Parathyroid adenoma (tissue), 2 donors: Measurements from ENCODE around the gene MMP3.

Source experiments
- H2AFZ ChIP-seq: fragments of 300-600 bp; sonication (generic); one replicate; pipeline ENCODE4 v1.7.0; 2017; ENCODE audit warnings: antibody characterized with exemption, mild to moderate bottlenecking
- H3K27ac ChIP-seq: fragments of 300-600 bp; sonication (generic); one replicate; pipeline ENCODE4 v1.7.0; 2017
- H3K27me3 ChIP-seq: fragments of 300-600 bp; sonication (generic); one replicate; pipeline ENCODE4 v1.7.0; 2017; ENCODE audit warnings: low read length; ENCODE audit not compliant: control insufficient read depth, insufficient read depth
- H3K36me3 ChIP-seq: fragments of 300-600 bp; sonication (generic); one replicate; pipeline ENCODE4 v1.7.0; 2017; ENCODE audit warnings: low read length; ENCODE audit not compliant: control insufficient read depth, insufficient read depth
- H3K4me1 ChIP-seq: fragments of 300-600 bp; sonication (generic); one replicate; pipeline ENCODE4 v1.7.0; 2017; ENCODE audit warnings: control low read depth
- H3K4me2 ChIP-seq: fragments of 300-600 bp; sonication (generic); one replicate; pipeline ENCODE4 v1.7.0; 2017; ENCODE audit warnings: low read length
- H3K4me3 ChIP-seq: fragments of 300-600 bp; sonication (generic); one replicate; pipeline ENCODE4 v1.7.0; 2017; ENCODE audit warnings: low read depth, low read length
- H3K79me2 ChIP-seq: fragments of 300-600 bp; sonication (generic); one replicate; pipeline ENCODE4 v1.7.0; 2017; ENCODE audit warnings: control low read depth
- H3K9ac ChIP-seq: fragments of 300-600 bp; sonication (generic); one replicate; pipeline ENCODE4 v1.7.0; 2017; ENCODE audit warnings: mild to moderate bottlenecking
- H3K9me3 ChIP-seq: fragments of 300-600 bp; sonication (generic); one replicate; pipeline ENCODE4 v1.7.0; 2017; ENCODE audit warnings: low read length; ENCODE audit not compliant: control insufficient read depth
- TF ChIP-seq, protein P1 (sequence below): fragments of 300-600 bp; sonication (generic); IDR thresholded peaks from one replicate; pipeline ENCODE4 v1.7.0; 2017; ENCODE audit warnings: antibody characterized with exemption, mild to moderate bottlenecking
- donor health status: primary hyperparathyroidism.

MMP3 gene

DNA sequence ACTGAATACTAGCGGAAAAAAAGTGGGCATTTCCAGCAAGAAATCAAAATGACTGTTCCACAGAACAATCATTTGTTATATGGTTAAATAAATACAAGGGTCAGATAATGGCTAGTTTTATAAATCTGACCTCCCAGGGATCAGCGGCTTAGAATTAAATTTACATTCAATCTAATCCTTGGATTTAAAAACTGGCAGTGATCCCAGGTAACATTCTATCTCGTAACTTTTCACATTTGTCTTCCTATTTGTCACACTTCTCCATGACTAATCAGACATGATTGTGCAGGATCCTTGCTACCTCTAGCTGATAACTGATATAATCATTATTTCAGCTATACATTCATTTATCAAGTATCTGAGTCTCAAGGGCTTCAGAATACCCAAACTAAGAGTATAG is 2.9 kb upstream of the MMP3 start:
- Histone ChIP-seq H3K4me2 (no peak overlapping the region), H3K79me2 (no peaks in the 10 kb centered on the region), H3K4me3 (no peak overlapping the region), H3K4me1 (no peaks in the 10 kb centered on the region), H3K9me3 (no peaks in the 10 kb centered on the region), H3K9ac (no peak overlapping the region), H3K27me3 (no peaks in the 10 kb centered on the region), H3K27ac (no peak overlapping the region), H2AFZ (no peak overlapping the region), H3K36me3 (no peaks in the 10 kb centered on the region)
- TF ChIP-seq, protein P1, sequence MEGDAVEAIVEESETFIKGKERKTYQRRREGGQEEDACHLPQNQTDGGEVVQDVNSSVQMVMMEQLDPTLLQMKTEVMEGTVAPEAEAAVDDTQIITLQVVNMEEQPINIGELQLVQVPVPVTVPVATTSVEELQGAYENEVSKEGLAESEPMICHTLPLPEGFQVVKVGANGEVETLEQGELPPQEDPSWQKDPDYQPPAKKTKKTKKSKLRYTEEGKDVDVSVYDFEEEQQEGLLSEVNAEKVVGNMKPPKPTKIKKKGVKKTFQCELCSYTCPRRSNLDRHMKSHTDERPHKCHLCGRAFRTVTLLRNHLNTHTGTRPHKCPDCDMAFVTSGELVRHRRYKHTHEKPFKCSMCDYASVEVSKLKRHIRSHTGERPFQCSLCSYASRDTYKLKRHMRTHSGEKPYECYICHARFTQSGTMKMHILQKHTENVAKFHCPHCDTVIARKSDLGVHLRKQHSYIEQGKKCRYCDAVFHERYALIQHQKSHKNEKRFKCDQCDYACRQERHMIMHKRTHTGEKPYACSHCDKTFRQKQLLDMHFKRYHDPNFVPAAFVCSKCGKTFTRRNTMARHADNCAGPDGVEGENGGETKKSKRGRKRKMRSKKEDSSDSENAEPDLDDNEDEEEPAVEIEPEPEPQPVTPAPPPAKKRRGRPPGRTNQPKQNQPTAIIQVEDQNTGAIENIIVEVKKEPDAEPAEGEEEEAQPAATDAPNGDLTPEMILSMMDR = no peak

DNA sequence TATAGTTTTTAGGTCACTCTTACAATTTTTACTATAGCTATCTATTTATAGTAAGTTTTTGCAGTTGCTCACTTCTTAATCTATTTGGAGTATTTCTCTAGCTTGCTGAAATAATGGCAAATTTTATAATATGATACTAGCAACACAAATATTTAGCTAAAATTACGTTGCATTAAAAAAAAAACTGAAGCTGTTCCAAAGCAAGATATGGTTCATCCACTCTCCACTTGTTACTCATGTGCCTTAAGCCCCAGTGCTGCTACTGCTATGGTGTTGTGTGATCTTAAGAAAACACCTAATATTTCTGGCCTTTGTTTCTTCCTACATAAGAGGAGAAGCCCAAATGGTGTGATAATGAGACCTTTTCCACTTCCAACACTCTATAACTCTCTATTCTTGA is 479 bp downstream of the MMP3 start:
- H2AFZ ChIP-seq = no peak overlapping the region
- H3K27me3 ChIP-seq = no peaks in the 10 kb centered on the region
- no peaks in the 10 kb centered on the region for H3K36me3 ChIP-seq

DNA sequence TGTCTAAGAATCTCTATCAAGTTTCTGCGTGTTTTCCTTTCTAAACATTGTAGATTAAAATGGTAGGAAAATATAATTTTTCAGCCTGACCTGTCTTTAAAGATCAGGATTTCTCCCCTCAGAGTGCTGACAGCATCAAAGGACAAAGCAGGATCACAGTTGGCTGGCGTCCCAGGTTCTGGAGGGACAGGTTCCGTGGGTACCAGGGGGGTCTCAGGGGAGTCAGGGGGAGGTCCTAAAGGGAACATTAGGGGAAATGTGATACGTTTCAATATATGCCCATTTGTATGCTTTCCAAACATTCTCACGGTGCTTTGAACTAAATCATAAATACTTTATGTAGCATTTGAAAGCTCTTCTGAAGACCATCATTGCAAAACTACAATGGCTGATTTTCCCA is 3.4 kb downstream of the MMP3 start:
- H3K79me2 ChIP-seq = no peaks in the 10 kb centered on the region
- H3K27me3 ChIP-seq = no peaks in the 10 kb centered on the region
- no peak overlapping the region for H3K27ac ChIP-seq
- no peak overlapping the region for H3K9ac ChIP-seq
- H3K4me1 ChIP-seq = no peaks in the 10 kb centered on the region
- no peaks in the 10 kb centered on the region for H3K9me3 ChIP-seq
- no peak overlapping the region for H3K4me2 ChIP-seq
- H3K4me3 ChIP-seq = no peak overlapping the region
- no peaks in the 10 kb centered on the region for H3K36me3 ChIP-seq
- H2AFZ ChIP-seq = no peak overlapping the region
- TF ChIP-seq, protein P1 = no peak

More for the DNA sequence above, 479 bp downstream of the MMP3 start:
- H3K27ac ChIP-seq = no peak overlapping the region
- no peaks in the 10 kb centered on the region for H3K9me3 ChIP-seq
- no peaks in the 10 kb centered on the region for H3K4me1 ChIP-seq
- H3K4me3 ChIP-seq = no peak overlapping the region
- no peak overlapping the region for H3K4me2 ChIP-seq
- no peaks in the 10 kb centered on the region for H3K79me2 ChIP-seq
- TF ChIP-seq, protein P1 = no peak
- H3K9ac ChIP-seq = no peak overlapping the region

DNA sequence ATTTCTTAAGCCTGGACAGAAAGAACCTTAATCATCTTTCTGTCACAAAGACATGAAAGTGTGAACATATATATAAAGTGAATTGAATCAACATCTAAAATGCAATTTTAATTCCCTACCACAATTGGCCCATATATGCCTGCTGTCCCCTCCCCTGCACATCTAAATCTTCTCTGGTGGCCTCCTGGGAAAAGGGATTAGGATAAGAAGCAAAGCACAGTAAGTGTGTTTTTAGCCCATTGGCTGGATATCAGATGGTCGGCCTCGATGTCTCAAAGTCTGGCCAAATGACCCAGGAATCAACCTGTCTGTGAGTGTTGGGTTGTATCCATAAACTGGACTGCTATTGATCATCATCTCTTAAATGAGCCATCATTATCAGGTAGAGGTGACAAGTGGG is 5.8 kb downstream of the MMP3 start:
- H3K9me3 ChIP-seq = no peaks in the 10 kb centered on the region
- H3K27ac ChIP-seq = no peak overlapping the region
- H3K79me2 ChIP-seq = no peaks in the 10 kb centered on the region
- no peaks in the 10 kb centered on the region for H3K36me3 ChIP-seq
- no peak overlapping the region for H2AFZ ChIP-seq
- no peak overlapping the region for H3K4me2 ChIP-seq
- H3K27me3 ChIP-seq = no peaks in the 10 kb centered on the region
- TF ChIP-seq, protein P1 = no peak
- H3K4me1 ChIP-seq = no peaks in the 10 kb centered on the region
- H3K4me3 ChIP-seq = no peak overlapping the region
- H3K9ac ChIP-seq = no peak overlapping the region

DNA sequence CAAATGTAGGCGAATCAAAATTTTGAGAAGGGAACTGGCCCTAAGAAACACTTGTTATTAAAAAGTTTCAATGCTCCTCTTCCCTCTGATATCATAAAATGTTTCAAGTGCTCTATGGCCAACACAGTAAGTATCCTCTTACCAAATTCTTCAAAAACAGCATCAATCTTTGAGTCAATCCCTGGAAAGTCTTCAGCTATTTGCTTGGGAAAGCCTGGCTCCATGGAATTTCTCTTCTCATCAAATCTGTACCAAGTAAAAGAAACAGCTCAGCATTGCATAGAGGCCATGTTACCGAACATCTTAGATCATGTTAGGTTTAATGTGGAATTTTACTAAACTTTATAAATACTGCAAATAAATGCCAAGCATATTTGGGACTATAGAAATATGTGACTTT is 6.3 kb downstream of the MMP3 start:
- Histone ChIP-seq H3K9ac (no peak overlapping the region), H3K4me3 (no peak overlapping the region), H3K4me1 (no peaks in the 10 kb centered on the region), H3K4me2 (no peak overlapping the region), H3K27me3 (no peaks in the 10 kb centered on the region), H2AFZ (no peak overlapping the region), H3K79me2 (no peaks in the 10 kb centered on the region), H3K9me3 (no peaks in the 10 kb centered on the region), H3K36me3 (no peaks in the 10 kb centered on the region), H3K27ac (no peak overlapping the region)
- TF ChIP-seq, protein P1 = no peak
